Activated naive CD8-positive, alpha-beta T cell treated with anti-CD3 and anti-CD28 coated beads, Interleukin-2, amount 10 ng/mL, durations not matched to agents 7 days and 5 days (primary cell): ENCODE measurements around the gene PPP2R2C. TPM values are rescaled to one million over a fixed set of nuclear protein-coding genes. Genes with fewer than 3 reads are reported as not detected.

ENCODE experiments used
- ATAC-seq: fragments of 150-1000 bp; cut with Tn5 transposase; one replicate; pipeline ENCODE4 v1.10.0; 2021; ENCODE audit warnings: low read depth, moderate library complexity
- POLR2A ChIA-PET: fragments of 350-600 bp; sonication (Branson Sonifier 250); formaldehyde crosslinking; loops from one replicate; lab custom pipeline; 2021; ENCODE audit warnings: antibody characterized with exemption; lab: Charles Lee
- DNase-seq: peaks from one replicate; pipeline ENCODE4 v3.0.0; 2021
- H3K27ac Mint-ChIP-seq: one replicate; pipeline ENCODE4 v1.8.0; 2022; ENCODE audit warnings: mild to moderate bottlenecking, mixed read lengths
- H3K27me3 Mint-ChIP-seq: one replicate; pipeline ENCODE4 v1.8.0; 2022; ENCODE audit warnings: mild to moderate bottlenecking, moderate library complexity, mixed read lengths
- H3K36me3 Mint-ChIP-seq: one replicate; pipeline ENCODE4 v1.8.0; 2021; ENCODE audit warnings: mild to moderate bottlenecking, mixed read lengths
- H3K4me1 Mint-ChIP-seq: one replicate; pipeline ENCODE4 v1.8.0; 2021; ENCODE audit warnings: mixed read lengths
- H3K4me3 Mint-ChIP-seq: one replicate; pipeline ENCODE4 v1.8.0; 2022; ENCODE audit warnings: mild to moderate bottlenecking, moderate library complexity, mixed read lengths
- H3K9me3 Mint-ChIP-seq: one replicate; pipeline ENCODE4 v1.8.0; 2021; ENCODE audit warnings: mixed read lengths
- total RNA-seq, 2 experiments: library from RNA; stranded (reverse); gene quantifications; one replicate each; pipeline ENCODE4 v1.2.3, GENCODE V29; 2021

Gene PPP2R2C
- total RNA-seq, 2 experiments from 2014 or later = not detected

- Mint-ChIP-seq H3K27me3 (no peaks in the 10 kb centered on the region), H3K4me1 (no peaks in the 10 kb centered on the region), H3K27ac (no peak overlapping the region), H3K4me3 (no peak overlapping the region), H3K9me3 (peaks cover 2% of the 10 kb centered on the region), H3K36me3 (no peaks in the 10 kb centered on the region)
- POLR2A ChIA-PET = no interaction called here
- no peak for ATAC-seq
- peak; percentile 10 for DNase-seq
Measured at GRCh38 chr4:6416518-6417286, 55.7 kb downstream of the PPP2R2C start.

- Mint-ChIP-seq H3K4me1 (no peaks in the 10 kb centered on the region), H3K9me3 (peaks cover 2% of the 10 kb centered on the region), H3K4me3 (no peak overlapping the region), H3K36me3 (no peaks in the 10 kb centered on the region), H3K27me3 (no peaks in the 10 kb centered on the region), H3K27ac (no peak overlapping the region)
- no peak for ATAC-seq
- POLR2A ChIA-PET = no interaction called here
- DNase-seq = peak; percentile 16
Measured at GRCh38 chr4:6415031-6415705, 57.2 kb downstream of the PPP2R2C start.

GRCh38 chr4:6414578-6414977 is 57.8 kb downstream of the PPP2R2C start:
- peaks cover 2% of the 10 kb centered on the region for H3K9me3 Mint-ChIP-seq
- POLR2A ChIA-PET = no interaction called here
- H3K4me3 Mint-ChIP-seq = no peak overlapping the region
- no peak for DNase-seq
- no peaks in the 10 kb centered on the region for H3K4me1 Mint-ChIP-seq
- no peak overlapping the region for H3K27ac Mint-ChIP-seq
- no peak for ATAC-seq
- H3K27me3 Mint-ChIP-seq = no peaks in the 10 kb centered on the region
- no peaks in the 10 kb centered on the region for H3K36me3 Mint-ChIP-seq

GRCh38 chr4:6410664-6411063 is 61.8 kb downstream of the PPP2R2C start:
- no peaks in the 10 kb centered on the region for H3K36me3 Mint-ChIP-seq
- H3K9me3 Mint-ChIP-seq = peaks cover 2% of the 10 kb centered on the region
- H3K4me1 Mint-ChIP-seq = no peaks in the 10 kb centered on the region
- DNase-seq = no peak
- H3K27ac Mint-ChIP-seq = no peak overlapping the region
- no peak overlapping the region for H3K4me3 Mint-ChIP-seq
- no peak for ATAC-seq
- peaks cover 10% of the 10 kb centered on the region for H3K27me3 Mint-ChIP-seq
- POLR2A ChIA-PET = no interaction called here

- Mint-ChIP-seq H3K4me3 (no peak overlapping the region), H3K36me3 (no peaks in the 10 kb centered on the region), H3K27me3 (peaks cover 15% of the 10 kb centered on the region), H3K4me1 (no peaks in the 10 kb centered on the region), H3K27ac (no peak overlapping the region), H3K9me3 (peaks cover 2% of the 10 kb centered on the region)
- POLR2A ChIA-PET = no interaction called here
- DNase-seq (no peak), ATAC-seq (no peak)
Measured at GRCh38 chr4:6410068-6410467, 62.3 kb downstream of the PPP2R2C start.

GRCh38 chr4:6409381-6409780 is 63.0 kb downstream of the PPP2R2C start:
- no peaks in the 10 kb centered on the region for H3K36me3 Mint-ChIP-seq
- peaks cover 2% of the 10 kb centered on the region for H3K9me3 Mint-ChIP-seq
- no peaks in the 10 kb centered on the region for H3K4me1 Mint-ChIP-seq
- no peak overlapping the region for H3K27ac Mint-ChIP-seq
- ATAC-seq (no peak), DNase-seq (no peak)
- H3K4me3 Mint-ChIP-seq = no peak overlapping the region
- POLR2A ChIA-PET = no interaction called here
- peaks cover 19% of the 10 kb centered on the region for H3K27me3 Mint-ChIP-seq

- no peak for ATAC-seq
- no peak overlapping the region for H3K27ac Mint-ChIP-seq
- peaks cover 25% of the 10 kb centered on the region for H3K27me3 Mint-ChIP-seq
- peaks cover 1% of the 10 kb centered on the region for H3K4me1 Mint-ChIP-seq
- DNase-seq = no peak
- no peak overlapping the region for H3K4me3 Mint-ChIP-seq
- POLR2A ChIA-PET = no interaction called here
- peaks cover 2% of the 10 kb centered on the region for H3K9me3 Mint-ChIP-seq
- H3K36me3 Mint-ChIP-seq = no peaks in the 10 kb centered on the region
Measured at GRCh38 chr4:6408263-6408662, 64.2 kb downstream of the PPP2R2C start.

GRCh38 chr4:6405397-6405706 is 67.1 kb downstream of the PPP2R2C start:
- DNase-seq (no peak), ATAC-seq (no peak)
- H3K4me1 Mint-ChIP-seq = peaks cover 2% of the 10 kb centered on the region
- no peaks in the 10 kb centered on the region for H3K9me3 Mint-ChIP-seq
- H3K27ac Mint-ChIP-seq = no peak overlapping the region
- H3K4me3 Mint-ChIP-seq = no peak overlapping the region
- H3K27me3 Mint-ChIP-seq = peaks cover 35% of the 10 kb centered on the region
- POLR2A ChIA-PET = no interaction called here
- no peaks in the 10 kb centered on the region for H3K36me3 Mint-ChIP-seq

- Mint-ChIP-seq H3K9me3 (no peaks in the 10 kb centered on the region), H3K4me3 (no peak overlapping the region), H3K4me1 (peaks cover 2% of the 10 kb centered on the region), H3K27me3 (peaks cover 38% of the 10 kb centered on the region), H3K36me3 (no peaks in the 10 kb centered on the region), H3K27ac (no peak overlapping the region)
- ATAC-seq (no peak), DNase-seq (no peak)
- POLR2A ChIA-PET = no interaction called here
Measured at GRCh38 chr4:6404611-6405396, 67.6 kb downstream of the PPP2R2C start.

- peak overlapping the region; percentile 15 for H3K4me3 Mint-ChIP-seq
Measured at GRCh38 chr4:6403400-6403685, 69.1 kb downstream of the PPP2R2C start.

GRCh38 chr4:6402566-6403399 is 69.6 kb downstream of the PPP2R2C start:
- H3K36me3 Mint-ChIP-seq = no peaks in the 10 kb centered on the region
- DNase-seq (no peak), ATAC-seq (no peak)
- peak overlapping the region; percentile 15 for H3K4me3 Mint-ChIP-seq
- peaks cover 38% of the 10 kb centered on the region for H3K27me3 Mint-ChIP-seq
- peaks cover 2% of the 10 kb centered on the region for H3K4me1 Mint-ChIP-seq
- no peak overlapping the region for H3K27ac Mint-ChIP-seq
- H3K9me3 Mint-ChIP-seq = no peaks in the 10 kb centered on the region
- POLR2A ChIA-PET = no interaction called here

More at GRCh38 chr4:6403400-6403685, 69.1 kb downstream of the PPP2R2C start:
- Mint-ChIP-seq H3K27me3 (peaks cover 38% of the 10 kb centered on the region), H3K4me1 (peaks cover 2% of the 10 kb centered on the region), H3K27ac (no peak overlapping the region), H3K9me3 (no peaks in the 10 kb centered on the region), H3K36me3 (no peaks in the 10 kb centered on the region)
- ATAC-seq (no peak), DNase-seq (no peak)
- POLR2A ChIA-PET = no interaction called here

- Mint-ChIP-seq H3K4me3 (no peak overlapping the region), H3K4me1 (peaks cover 2% of the 10 kb centered on the region)
- POLR2A ChIA-PET = no interaction called here
Measured at GRCh38 chr4:6401797-6402196, 70.6 kb downstream of the PPP2R2C start.

GRCh38 chr4:6396696-6397236 is 75.6 kb downstream of the PPP2R2C start:
- H3K4me1 Mint-ChIP-seq = no peaks in the 10 kb centered on the region
- H3K4me3 Mint-ChIP-seq = no peak overlapping the region
- no peaks in the 10 kb centered on the region for H3K9me3 Mint-ChIP-seq
- H3K27ac Mint-ChIP-seq = no peak overlapping the region
- no peak for ATAC-seq
- no peak for DNase-seq
- H3K36me3 Mint-ChIP-seq = no peaks in the 10 kb centered on the region
- POLR2A ChIA-PET = no interaction called here
- H3K27me3 Mint-ChIP-seq = peaks cover 4% of the 10 kb centered on the region

More at GRCh38 chr4:6401797-6402196, 70.6 kb downstream of the PPP2R2C start:
- Mint-ChIP-seq H3K27me3 (peaks cover 35% of the 10 kb centered on the region), H3K27ac (no peak overlapping the region), H3K36me3 (no peaks in the 10 kb centered on the region), H3K9me3 (no peaks in the 10 kb centered on the region)
- ATAC-seq (no peak), DNase-seq (no peak)
